Fibroblast of skin of abdomen (primary cell): ENCODE data around the gene SOX12.
A peak's percentile ranks its signal among the peaks of the same experiment; 100 is the strongest.
"Not testable (repeated sequence)": the region's sequence is repeated elsewhere in the genome, so short reads cannot be mapped to it uniquely, and the experiment has no call there.

Source experiments
- DNase-seq: peaks from one replicate; pipeline ENCODE4 v3.0.0-alpha.2; 2013

SOX12 gene

GRCh38 chr20:362271-363254, 37.2 kb downstream of the SOX12 start:
- peak; percentile 91 for DNase-seq

- DNase-seq, result no peak
These were observed 38.1 kb downstream of the SOX12 start for GRCh38 chr20:363319-364078.

- no peak for DNase-seq
These were observed 39.8 kb downstream of the SOX12 start for GRCh38 chr20:364905-365794.

- DNase-seq, result no peak
These were observed 40.8 kb downstream of the SOX12 start for GRCh38 chr20:366041-366718.

GRCh38 chr20:366719-367485, 41.5 kb downstream of the SOX12 start:
- no peak for DNase-seq

- DNase-seq, result no peak
These were observed 42.1 kb downstream of the SOX12 start for GRCh38 chr20:367486-367887.

GRCh38 chr20:368915-369314, 43.6 kb downstream of the SOX12 start:
- no peak for DNase-seq

GRCh38 chr20:370151-370600, 44.8 kb downstream of the SOX12 start:
- no peak for DNase-seq

GRCh38 chr20:370977-371754, 45.8 kb downstream of the SOX12 start:
- DNase-seq, result no peak

- DNase-seq, result peak; percentile 94
These were observed 46.6 kb downstream of the SOX12 start for GRCh38 chr20:371755-372542.

GRCh38 chr20:372543-373082, 47.3 kb downstream of the SOX12 start:
- not testable (repeated sequence) for DNase-seq

GRCh38 chr20:373171-373890, 48.0 kb downstream of the SOX12 start:
- peak; percentile 77 for DNase-seq

- DNase-seq, result no peak
These were observed 50.0 kb downstream of the SOX12 start for GRCh38 chr20:375265-375889.

- DNase-seq, result no peak
These were observed 50.7 kb downstream of the SOX12 start for GRCh38 chr20:376089-376488.

- DNase-seq, result no peak
These were observed 51.4 kb downstream of the SOX12 start for GRCh38 chr20:376750-377149.

GRCh38 chr20:377578-377977, 52.2 kb downstream of the SOX12 start:
- not testable (repeated sequence) for DNase-seq

- no peak for DNase-seq
These were observed 53.6 kb downstream of the SOX12 start for GRCh38 chr20:378961-379336.
